Measurements from ENCODE around the gene PCDHGA12.
"Not testable (repeated sequence)": the region's sequence is repeated elsewhere in the genome, so short reads cannot be mapped to it uniquely, and the experiment has no call there.

GRCh38 chr5:141432308-141432707 is 2.0 kb downstream of the PCDHGA12 start:
- not testable (repeated sequence) for TF ChIP-seq CTCF (IDR thresholded peaks at IDR 0.05); EZH2 (IDR thresholded peaks at IDR 0.05; ENCODE audit: borderline replicate concordance, insufficient read depth, low read depth, low read length, poor library complexity, severe bottlenecking)

Measured in B cell (primary cell).